HG03469 (cell line): ENCODE measurements around the gene PPP1R3A.

Source experiments
- ATAC-seq: cut with Tn5 transposase; IDR thresholded peaks from one replicate; pipeline ENCODE4 v1.9.1; 2021; ENCODE audit warnings: mild to moderate bottlenecking, moderate library complexity, moderate number of reproducible peaks; ENCODE audit not compliant: unreplicated experiment

Gene PPP1R3A

DNA sequence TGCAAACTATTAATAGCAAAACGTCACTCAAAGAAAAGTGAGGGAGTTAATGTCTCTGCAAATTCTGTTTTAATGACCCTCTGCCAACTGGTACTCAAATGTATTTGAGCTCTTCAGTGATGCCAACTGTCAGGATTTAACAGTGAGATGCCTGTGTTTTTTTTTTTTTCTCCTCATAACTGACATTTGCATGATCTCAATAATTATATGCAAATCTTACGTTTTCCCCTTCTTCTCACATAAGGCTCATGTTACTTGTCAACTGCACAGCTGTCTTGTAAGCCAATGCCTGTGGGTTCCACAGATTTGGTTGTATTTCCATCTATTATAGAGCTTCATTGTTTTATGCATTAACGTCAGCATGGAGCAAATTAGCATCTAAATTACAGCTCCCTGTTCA is 38.2 kb downstream of the PPP1R3A start:
- ATAC-seq = no peak

DNA sequence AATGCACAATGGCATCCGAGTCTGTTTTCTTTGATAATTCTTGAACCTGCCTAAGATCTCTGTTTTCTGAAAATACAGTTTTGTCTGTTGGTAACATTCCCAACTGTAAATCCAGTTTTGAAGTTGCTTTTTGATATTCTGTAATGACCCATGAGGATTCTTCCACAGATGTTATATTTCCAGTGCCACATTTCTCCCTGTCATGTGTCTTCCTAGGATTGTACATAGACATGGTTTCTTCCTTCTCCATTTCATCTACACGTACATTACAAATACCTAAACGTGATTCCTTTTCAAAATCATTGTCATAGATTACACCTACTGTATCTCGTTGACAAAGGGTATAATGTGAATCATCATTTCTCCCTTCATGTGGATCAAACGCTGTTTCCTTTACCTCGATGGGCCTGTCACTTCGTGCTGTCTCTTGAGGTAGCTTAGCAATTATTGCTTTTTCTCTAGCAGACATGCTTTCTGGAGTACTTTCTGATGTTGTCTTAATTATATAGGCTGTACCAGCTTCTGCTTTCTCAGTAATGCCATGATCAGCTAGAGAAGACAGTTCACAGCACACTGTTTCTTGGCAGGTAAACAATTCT is 40.3 kb downstream of the PPP1R3A start:
- ATAC-seq = no peak

DNA sequence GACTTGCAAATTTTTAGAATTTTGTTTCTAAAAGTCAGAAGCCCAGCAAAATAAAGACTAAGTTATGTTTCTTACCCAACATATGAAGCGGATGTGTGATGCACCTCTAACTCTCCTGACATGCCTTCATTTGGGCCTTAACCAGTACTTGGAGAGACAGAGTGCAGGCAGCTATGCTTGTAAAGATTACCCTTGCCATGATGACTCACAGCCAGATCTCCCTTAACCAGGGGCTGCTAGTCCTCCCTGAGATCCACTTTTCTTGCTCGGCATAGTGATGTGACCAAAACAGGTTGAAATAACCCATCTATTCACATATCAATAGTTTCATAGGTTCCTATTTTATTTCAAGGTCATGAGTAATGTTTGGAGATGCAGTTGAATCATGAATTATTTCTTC is 43.6 kb downstream of the PPP1R3A start:
- ATAC-seq = no peak

DNA sequence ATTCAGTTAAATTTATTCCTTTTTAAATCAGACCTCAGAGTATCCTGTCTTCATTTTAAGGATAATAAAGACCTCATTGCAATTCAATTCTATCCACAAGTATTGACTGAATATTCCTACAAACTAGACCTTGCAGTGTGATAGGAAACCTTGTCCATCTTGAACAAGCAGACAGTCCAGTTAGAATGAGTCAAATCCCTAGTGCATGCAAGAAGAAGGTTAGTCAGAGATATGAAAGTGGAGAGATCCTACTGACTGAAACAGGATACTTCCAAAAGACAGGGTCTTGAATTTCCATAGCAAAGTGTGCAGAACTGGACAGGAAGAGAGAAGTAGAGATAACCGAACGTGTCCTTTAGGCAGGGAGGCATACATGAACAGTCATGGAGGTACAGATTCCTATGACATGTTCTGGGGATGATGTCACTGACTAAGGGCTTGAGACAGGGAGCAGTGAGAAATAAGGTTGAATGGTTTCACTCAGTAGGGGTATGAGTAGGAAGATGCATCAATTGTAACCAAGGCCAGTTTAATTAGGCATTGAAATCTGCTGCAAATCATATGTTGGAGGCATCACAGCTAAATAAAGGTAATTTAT is 45.2 kb downstream of the PPP1R3A start:
- no peak for ATAC-seq

DNA sequence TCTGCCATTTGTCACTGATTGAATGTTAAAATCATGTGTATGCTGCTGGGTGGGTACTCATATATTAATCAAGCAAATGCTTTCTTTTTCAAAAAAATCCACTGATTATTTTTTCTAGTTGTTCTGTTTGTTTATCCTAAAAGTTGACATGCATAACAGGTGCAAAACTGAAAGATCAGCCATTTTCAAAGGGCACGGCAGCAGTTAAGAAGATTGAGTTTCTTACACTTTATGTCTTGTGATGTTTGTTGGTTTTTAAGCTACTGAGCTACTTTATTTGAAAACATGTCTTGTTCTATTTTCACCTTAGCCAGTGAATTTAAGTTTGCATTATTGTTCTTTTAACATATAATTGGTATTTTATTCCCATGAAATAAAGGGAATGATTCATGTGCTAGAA is 45.8 kb downstream of the PPP1R3A start:
- ATAC-seq = no peak

DNA sequence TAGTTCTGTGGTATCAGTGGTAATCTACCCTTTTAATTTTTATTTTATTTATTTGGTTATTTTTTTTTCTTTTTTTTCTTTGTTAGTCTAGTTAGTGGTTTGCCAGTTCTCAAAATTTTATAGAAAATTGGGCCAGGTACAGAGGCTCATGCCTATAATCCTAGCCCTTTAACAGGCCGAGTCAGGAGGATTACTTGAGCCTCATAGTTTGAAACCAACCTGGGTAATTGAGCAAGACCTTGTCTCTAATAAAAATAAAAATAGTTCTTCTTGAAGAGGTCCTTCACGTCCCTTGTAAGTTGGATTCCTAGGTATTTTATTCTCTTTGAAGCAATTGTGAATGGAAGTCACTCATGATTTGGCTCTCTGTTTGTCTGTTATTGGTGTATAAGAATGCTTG is 51.5 kb downstream of the PPP1R3A start:
- ATAC-seq = no peak

DNA sequence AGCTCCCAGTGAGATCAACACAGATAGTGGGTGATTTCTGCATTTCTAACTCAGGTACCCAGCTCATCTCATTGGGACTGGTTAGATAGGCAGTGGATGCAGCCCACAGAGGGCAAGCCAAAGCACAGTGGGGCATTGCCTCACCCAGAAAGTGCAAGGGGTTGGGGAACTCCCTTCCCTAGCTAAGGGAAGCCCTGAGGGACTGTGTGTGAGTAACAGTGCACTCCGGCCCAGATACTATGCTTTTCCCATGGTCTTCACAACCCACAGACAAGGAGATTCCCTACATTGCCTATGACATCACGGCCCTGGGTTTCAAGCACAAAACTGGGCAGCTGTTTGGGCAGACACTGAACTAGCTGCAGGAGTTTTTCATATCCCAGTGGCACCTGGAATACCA is 62.8 kb downstream of the PPP1R3A start:
- no peak for ATAC-seq

DNA sequence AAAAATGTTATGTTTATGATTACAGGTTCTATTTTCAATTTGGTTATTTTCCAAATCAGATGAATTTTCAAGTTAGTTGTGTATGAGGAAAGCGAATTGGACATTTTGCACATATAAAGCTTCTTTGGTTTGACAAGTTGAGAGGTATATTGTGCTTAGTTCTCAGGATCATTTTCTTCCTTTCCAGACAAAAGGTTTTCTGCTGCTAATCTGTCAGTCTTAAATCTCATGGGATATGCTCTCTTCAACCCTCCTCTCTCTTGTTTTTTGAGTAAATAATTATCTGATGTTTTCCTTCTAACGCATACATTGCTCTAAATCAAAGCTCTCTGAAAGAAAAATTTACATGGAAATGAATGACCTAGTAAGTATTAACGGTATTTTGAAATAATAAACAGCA is 77.9 kb downstream of the PPP1R3A start:
- ATAC-seq = no peak

DNA sequence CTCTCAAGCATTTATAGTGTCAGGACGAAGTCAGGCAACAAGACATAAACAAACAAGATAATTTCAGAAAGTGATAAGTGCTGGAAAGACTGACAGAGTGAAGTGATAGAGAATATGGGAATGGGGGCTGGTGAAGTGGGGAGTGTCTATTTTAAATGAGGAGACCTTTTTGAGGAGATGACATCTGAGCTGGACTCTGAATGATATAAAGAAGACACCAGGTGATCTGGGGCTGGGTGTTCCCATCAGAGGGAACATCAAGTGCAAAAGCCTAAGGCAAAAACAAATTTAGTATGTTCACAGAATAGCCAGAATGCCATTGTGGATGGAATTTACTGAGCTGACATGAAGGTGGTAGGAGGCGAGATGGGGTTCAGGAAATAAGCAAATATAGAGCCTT is 83.4 kb downstream of the PPP1R3A start:
- no peak for ATAC-seq

DNA sequence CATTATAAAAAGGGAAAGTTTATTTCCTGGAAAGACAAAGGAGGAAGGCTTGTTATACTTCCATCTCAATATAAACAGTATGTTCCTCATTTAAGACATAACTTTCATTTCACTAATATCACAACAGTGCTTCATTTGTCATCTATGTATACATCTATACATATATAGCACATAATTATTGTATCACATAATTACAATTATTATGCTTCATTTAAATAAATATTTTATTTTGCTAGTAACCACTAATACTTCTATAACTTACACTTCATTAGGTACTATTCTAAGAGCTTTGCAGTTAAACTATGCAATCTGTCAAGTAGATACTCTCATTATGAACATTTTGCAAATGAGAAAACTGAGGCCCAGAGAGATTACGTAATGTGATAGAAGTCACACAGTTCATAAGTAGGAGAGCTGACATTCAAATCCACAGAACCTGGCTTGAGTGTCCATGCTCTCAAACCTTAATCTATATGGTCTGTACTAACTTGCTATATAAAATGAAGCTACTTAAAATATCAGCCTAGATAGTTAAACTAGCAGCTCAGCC is 86.5 kb downstream of the PPP1R3A start:
- no peak for ATAC-seq

DNA sequence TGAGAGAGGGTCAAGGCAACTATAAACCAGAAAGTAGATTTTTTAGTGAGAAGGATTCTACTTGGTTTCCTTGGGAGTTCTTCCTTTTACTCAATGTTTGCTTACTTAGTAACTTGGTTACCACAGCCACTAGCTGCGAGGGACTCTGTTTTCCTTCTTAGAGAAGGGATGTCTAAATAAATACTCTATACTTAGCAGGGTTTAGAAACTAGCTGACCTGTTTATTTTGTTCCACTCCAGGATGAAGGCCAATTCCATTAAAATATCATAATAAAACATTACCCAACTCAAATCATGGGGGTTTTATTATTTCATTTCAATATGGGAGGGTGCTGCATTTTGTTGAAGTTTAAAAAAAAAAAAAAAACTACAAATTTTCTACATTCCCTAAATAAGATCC is 87.3 kb downstream of the PPP1R3A start:
- no peak for ATAC-seq

DNA sequence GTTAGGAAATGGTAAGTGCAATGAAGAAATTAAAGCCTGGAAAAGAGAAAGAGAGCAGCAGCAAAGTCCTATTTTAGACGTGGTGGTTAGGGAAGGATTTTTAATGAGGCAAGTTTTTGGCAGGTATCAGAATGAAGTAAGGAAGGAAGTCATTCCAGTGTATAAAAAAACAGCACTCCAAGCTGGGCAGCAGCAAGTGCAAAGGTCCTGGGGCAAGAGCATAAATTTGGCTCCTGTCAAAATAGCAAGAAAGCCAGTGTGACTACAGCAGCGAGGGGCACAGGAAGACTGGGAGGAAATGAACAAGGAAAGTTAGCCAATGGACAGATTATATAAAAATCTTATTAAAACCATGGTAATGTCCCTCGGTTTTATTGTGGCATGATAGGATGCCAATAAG is 90.2 kb downstream of the PPP1R3A start:
- ATAC-seq = no peak
